Measurements from ENCODE around the gene SLC13A4.

GRCh38 chr7:135683609-135684008, 44.4 kb downstream of the SLC13A4 start:
- TF ChIP-seq CTCF (IDR thresholded peaks at IDR 0.05): no peak
- TF ChIP-seq POLR2A (IDR thresholded peaks at IDR 0.05): no peak
